Vagina (tissue), 2 donors: ENCODE results near the gene CAPN13.

Experiments used
- CTCF ChIP-seq, 3 experiments: fragments of 450-650 bp in 2 of 3; fragments of 200-600 bp in 1 of 3; sonication (generic) in 1 of 3; IDR thresholded peaks; one replicate each; pipeline ENCODE4 v1.5.1; 2017 to 2019; ENCODE audit warnings: antibody characterized with exemption in 3 of 3, mild to moderate bottlenecking in 2 of 3, moderate library complexity in 2 of 3
- POLR2AphosphoS5 ChIP-seq, 2 donors: sonication (generic); formaldehyde crosslinking; IDR thresholded peaks; one replicate each; pipeline ENCODE4 v1.9.0; 2017; ENCODE audit warnings: antibody characterized with exemption in 2 of 2, mild to moderate bottlenecking in 2 of 2, low read depth in 1 of 2; ENCODE audit not compliant: insufficient read depth in 1 of 2

GRCh38 chr2:30769481-30769780, 37.8 kb downstream of the CAPN13 start:
- TF ChIP-seq CTCF (IDR thresholded peaks at IDR 0.05) (no peak), POLR2AphosphoS5 (IDR thresholded peaks at IDR 0.05; ENCODE audit: insufficient read depth in 1 of 2, low read depth in 1 of 2) (no peak)
